T-helper 2 cell treated with Interferon-gamma antibody and Interleukin-4, amounts not matched to agents 5 μg/mL and 100 μg/mL, for 36 hours (primary cell): Measurements from ENCODE around the gene RGS17.

Experiments used
- DNase-seq: peaks from one replicate; pipeline ENCODE4 v3.0.0; 2021; ENCODE audit warnings: low spot score
- H3K27ac Mint-ChIP-seq: one replicate; pipeline ENCODE4 v1.8.0; 2021; ENCODE audit warnings: mild to moderate bottlenecking, mixed read lengths
- H3K27me3 Mint-ChIP-seq: one replicate; pipeline ENCODE4 v1.8.0; 2021; ENCODE audit warnings: low read depth, mixed read lengths
- H3K36me3 Mint-ChIP-seq: one replicate; pipeline ENCODE4 v1.8.0; 2021; ENCODE audit warnings: low read depth, mixed read lengths
- H3K4me1 Mint-ChIP-seq: one replicate; pipeline ENCODE4 v1.8.0; 2021; ENCODE audit warnings: low read depth, mixed read lengths
- H3K4me3 Mint-ChIP-seq: one replicate; pipeline ENCODE4 v1.8.0; 2022; ENCODE audit warnings: mild to moderate bottlenecking, moderate library complexity, mixed read lengths
- H3K9me3 Mint-ChIP-seq: one replicate; pipeline ENCODE4 v1.8.0; 2021; ENCODE audit warnings: mixed read lengths

RGS17 gene

DNA sequence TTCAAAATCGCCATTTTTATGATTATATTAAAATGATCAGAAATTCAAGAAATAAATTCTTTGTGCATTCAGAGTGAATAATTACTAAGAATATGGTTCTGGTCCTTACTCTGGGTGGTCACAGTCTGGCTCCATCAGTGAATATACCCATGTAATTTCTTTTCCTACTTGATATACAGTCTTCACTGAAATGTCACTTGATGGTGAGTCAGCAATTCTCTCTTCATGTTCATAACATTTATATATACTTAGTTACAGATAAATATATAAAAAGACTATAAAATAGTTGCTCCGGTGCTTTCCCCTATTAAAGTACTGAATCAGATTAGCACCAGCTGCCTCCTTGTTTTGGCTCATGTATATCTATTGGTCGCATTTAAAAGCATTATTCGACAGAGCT, 72.2 kb downstream of the RGS17 start:
- no peaks in the 10 kb centered on the region for H3K36me3 Mint-ChIP-seq
- no peaks in the 10 kb centered on the region for H3K27me3 Mint-ChIP-seq
- no peak overlapping the region for H3K4me3 Mint-ChIP-seq
- H3K4me1 Mint-ChIP-seq, result no peaks in the 10 kb centered on the region
- no peak for DNase-seq
- H3K9me3 Mint-ChIP-seq, result no peaks in the 10 kb centered on the region
- H3K27ac Mint-ChIP-seq, result no peak overlapping the region

DNA sequence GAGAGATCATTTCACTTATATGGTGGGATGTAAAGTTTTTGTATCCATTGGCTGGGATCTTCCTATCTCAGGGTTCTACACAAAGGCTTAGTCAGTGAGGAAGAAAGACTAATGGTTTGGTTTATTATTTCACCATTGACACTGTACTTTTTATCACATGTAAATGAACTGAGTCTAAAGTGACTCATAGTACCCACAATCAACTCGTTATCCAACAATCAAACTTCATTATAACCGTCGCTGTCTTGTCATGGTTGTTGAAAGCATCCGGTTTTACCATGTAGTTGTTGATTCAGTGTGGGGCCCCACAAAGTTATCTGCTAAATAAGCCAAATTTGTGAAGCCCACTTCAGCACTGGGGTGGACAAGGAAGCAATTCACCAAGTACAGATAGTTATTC, 72.8 kb downstream of the RGS17 start:
- no peak overlapping the region for H3K4me3 Mint-ChIP-seq
- no peaks in the 10 kb centered on the region for H3K36me3 Mint-ChIP-seq
- no peaks in the 10 kb centered on the region for H3K9me3 Mint-ChIP-seq
- no peak overlapping the region for H3K27ac Mint-ChIP-seq
- H3K27me3 Mint-ChIP-seq, result no peaks in the 10 kb centered on the region
- no peaks in the 10 kb centered on the region for H3K4me1 Mint-ChIP-seq
- DNase-seq, result no peak

DNA sequence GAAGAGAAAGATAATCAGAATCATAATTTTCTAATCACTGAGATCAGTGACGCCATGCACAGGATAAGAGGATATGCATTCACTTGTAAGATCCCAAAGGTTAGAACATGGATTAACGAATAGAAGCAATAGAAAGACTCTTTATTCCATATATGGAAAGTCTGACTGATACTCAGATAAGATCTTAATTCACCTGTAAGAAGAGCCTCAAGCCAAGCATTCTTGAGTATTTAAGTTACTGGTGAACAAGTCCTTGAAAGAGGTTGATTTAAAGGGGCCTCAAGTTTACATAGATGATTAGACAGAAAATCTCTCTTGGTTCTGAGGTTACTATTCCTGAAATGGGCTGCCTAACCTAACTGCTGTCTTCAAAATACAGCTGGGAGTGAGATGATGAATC, 74.8 kb downstream of the RGS17 start:
- no peak overlapping the region for H3K4me3 Mint-ChIP-seq
- no peak for DNase-seq
- H3K9me3 Mint-ChIP-seq, result no peaks in the 10 kb centered on the region
- no peaks in the 10 kb centered on the region for H3K36me3 Mint-ChIP-seq
- no peaks in the 10 kb centered on the region for H3K4me1 Mint-ChIP-seq
- H3K27me3 Mint-ChIP-seq, result peaks cover 4% of the 10 kb centered on the region
- H3K27ac Mint-ChIP-seq, result no peak overlapping the region

DNA sequence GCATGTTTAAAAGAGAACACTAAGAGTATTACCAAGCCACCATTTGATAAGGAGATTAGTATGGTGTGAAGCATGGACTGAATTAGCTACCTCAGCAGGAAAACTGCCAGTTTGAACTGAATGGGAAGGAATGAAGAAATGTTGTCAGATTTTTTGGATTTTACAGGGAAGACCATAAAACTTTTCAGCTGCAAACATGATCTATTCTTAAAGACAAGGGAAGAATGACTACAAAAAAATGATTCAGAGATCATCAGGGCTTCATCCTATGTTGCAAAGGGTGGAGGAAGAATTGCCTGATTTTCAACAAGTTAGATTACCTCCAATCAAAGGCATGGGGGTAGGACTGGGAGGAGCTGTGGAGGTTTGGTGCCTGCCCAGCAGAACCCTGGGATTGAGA, 79.3 kb downstream of the RGS17 start:
- Mint-ChIP-seq H3K27me3 (peaks cover 4% of the 10 kb centered on the region), H3K27ac (no peak overlapping the region)
- DNase-seq, result no peak

DNA sequence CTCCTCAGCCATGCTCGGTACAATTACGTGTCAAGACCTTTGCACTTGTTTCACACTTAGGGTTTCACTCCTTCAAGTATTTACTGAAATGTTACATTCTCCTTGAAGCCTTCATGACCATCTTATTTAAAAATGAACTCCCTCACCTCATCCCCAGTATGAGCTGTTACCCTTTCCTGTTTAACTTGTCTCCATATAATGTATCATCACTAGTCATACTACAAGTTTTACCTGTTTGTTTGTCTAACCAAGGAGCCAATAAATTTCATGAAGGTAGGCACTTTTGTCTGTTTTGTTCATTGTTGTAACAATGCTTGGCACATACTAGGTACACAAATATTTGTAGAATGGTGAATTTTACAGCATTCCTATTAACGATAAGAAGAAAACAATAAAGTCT, 82.5 kb downstream of the RGS17 start:
- Mint-ChIP-seq H3K4me3 (no peak overlapping the region), H3K4me1 (no peaks in the 10 kb centered on the region), H3K27ac (no peak overlapping the region), H3K27me3 (peaks cover 4% of the 10 kb centered on the region), H3K36me3 (no peaks in the 10 kb centered on the region), H3K9me3 (no peaks in the 10 kb centered on the region)
- no peak for DNase-seq

More for the DNA sequence above, 79.3 kb downstream of the RGS17 start:
- no peaks in the 10 kb centered on the region for H3K9me3 Mint-ChIP-seq
- no peaks in the 10 kb centered on the region for H3K36me3 Mint-ChIP-seq
- H3K4me1 Mint-ChIP-seq, result no peaks in the 10 kb centered on the region
- H3K4me3 Mint-ChIP-seq, result no peak overlapping the region

DNA sequence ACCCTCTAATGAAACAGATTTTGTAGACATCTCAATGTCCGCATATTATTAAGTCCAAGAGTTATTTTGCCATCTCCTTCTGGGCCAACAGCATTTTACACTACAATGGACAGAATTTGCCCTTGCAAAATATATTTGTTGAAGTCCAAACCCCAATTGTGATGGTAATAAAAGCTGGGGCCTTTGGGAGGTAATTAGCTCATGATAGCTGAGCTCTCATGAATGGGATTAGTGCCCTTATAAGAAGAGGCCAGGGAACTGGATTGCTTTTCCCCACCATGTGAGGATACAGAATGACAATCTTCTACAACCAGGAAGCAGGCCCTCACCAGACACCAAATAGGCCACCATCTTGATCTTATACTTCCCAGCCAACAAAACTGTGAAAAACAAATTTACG, 83.7 kb downstream of the RGS17 start:
- Mint-ChIP-seq H3K27ac (no peak overlapping the region), H3K27me3 (peaks cover 4% of the 10 kb centered on the region), H3K4me3 (no peak overlapping the region), H3K36me3 (no peaks in the 10 kb centered on the region), H3K4me1 (no peaks in the 10 kb centered on the region), H3K9me3 (no peaks in the 10 kb centered on the region)
- no peak for DNase-seq

DNA sequence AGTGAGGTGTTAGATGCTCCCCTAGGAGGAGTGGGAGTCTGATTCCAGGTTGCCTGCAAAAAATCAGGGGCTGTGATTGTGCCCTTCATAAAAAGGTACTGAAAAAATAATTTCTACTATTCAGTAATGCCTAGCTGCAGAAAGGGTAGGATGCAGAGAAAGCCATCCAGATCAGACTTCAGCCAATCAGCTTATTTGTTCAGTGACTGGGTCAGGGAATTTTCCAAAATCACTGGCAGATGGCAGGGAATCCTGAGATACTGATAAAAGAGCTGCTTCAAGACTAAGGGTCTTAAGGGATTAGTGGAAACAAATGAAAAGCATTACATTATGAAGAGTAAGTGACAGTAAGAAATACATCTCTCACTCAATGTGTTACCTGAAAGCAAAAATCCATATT, 85.8 kb downstream of the RGS17 start:
- no peaks in the 10 kb centered on the region for H3K36me3 Mint-ChIP-seq
- DNase-seq, result no peak
- H3K4me3 Mint-ChIP-seq, result no peak overlapping the region
- no peak overlapping the region for H3K27ac Mint-ChIP-seq
- H3K9me3 Mint-ChIP-seq, result no peaks in the 10 kb centered on the region
- no peaks in the 10 kb centered on the region for H3K4me1 Mint-ChIP-seq
- H3K27me3 Mint-ChIP-seq, result no peaks in the 10 kb centered on the region

DNA sequence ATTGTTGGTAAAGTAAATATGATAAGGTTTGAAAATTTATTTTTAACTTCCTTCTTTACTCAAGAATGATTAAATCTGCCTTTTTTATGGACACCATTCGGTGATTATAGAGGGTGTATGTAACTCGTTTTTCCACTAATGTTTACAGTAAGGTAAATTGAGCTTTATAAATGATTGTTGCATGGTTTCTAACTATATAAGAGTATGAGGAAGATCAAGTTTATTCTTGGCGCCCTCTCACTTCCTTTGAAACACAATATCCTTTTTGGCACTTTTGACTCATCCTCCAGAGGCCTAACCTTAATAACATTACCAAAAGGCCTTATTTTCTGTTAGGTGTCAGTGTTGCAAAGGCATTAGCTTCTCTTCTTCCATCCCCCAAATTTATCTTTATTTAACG, 86.8 kb downstream of the RGS17 start:
- no peaks in the 10 kb centered on the region for H3K36me3 Mint-ChIP-seq
- no peak for DNase-seq
- H3K4me1 Mint-ChIP-seq, result no peaks in the 10 kb centered on the region
- no peak overlapping the region for H3K27ac Mint-ChIP-seq
- H3K9me3 Mint-ChIP-seq, result no peaks in the 10 kb centered on the region
- no peak overlapping the region for H3K4me3 Mint-ChIP-seq
- no peaks in the 10 kb centered on the region for H3K27me3 Mint-ChIP-seq

DNA sequence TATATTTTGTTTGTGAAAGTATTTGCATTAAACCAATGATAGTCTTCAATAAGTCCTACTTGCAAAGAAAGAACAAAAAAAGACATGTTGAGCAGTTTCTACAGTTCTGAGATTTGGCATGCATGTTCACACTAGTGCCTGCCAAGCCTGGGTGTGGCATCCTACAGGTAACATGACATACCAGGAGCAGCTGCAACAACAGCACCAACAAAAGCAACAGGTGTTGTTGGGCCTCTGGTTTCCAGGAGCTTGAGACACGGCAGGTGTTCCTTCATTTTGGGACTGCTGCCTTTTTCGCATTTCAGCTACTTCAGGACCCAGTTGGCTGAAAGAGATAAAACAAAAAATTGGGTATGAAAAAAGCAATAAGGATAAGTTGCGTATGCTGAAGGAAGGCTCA, 87.4 kb downstream of the RGS17 start:
- H3K4me1 Mint-ChIP-seq, result no peaks in the 10 kb centered on the region
- no peak overlapping the region for H3K4me3 Mint-ChIP-seq
- no peaks in the 10 kb centered on the region for H3K9me3 Mint-ChIP-seq
- no peaks in the 10 kb centered on the region for H3K27me3 Mint-ChIP-seq
- H3K36me3 Mint-ChIP-seq, result no peaks in the 10 kb centered on the region
- H3K27ac Mint-ChIP-seq, result no peak overlapping the region
- no peak for DNase-seq

DNA sequence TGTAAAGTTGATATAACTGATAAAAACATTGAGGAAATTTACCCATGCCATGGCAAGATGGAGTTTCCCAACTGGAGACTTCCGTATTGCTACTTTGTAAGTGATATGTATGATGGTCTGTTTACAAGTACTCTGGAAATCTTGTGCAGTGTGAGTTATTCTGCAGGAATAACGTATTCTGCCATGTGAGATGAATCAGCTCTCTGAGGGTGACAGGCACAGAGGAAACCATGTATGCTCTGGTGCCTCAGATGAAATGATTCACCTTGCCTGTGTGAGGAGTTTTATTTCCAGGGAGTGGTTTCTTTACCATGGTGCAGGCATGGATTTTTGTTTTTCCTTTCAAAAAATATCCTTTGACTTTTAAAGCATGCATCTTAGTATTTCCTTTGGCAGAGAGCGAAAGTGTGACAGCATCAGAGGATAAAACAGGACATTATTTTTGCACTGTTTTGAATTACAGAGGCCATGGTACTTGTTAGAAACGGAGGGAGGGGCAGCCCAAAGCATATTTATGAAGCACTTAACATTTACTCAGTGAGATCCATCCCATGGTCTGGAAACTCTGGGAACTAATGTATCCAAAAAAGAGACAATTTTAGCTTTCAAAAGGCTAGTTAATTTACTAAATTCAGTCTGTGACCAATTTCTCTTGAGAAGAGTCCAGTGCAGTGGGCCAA, 92.6 kb downstream of the RGS17 start:
- no peaks in the 10 kb centered on the region for H3K36me3 Mint-ChIP-seq
- H3K4me1 Mint-ChIP-seq, result no peaks in the 10 kb centered on the region
- DNase-seq, result no peak
- H3K27me3 Mint-ChIP-seq, result peaks cover 2% of the 10 kb centered on the region
- H3K4me3 Mint-ChIP-seq, result no peak overlapping the region
- H3K27ac Mint-ChIP-seq, result no peak overlapping the region
- H3K9me3 Mint-ChIP-seq, result no peaks in the 10 kb centered on the region

DNA sequence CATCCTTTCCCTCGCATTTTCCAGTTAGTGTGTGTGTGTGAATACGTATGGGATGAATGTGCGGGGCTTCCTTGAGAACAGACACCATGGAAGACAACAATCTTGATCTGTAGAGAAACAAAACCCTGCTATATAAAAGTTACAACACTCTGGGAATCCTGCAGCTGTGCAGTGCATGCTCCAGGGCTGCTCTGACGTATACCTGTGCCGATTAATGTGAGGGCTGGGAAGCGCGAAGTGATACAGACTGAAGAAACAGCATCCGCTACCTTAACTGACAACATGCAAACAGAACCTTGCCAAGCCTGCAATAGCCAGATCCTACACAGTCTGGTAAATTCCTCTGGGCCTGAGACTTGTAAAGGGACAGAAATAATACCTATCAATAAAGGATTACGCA, 96.9 kb downstream of the RGS17 start:
- Mint-ChIP-seq H3K9me3 (no peaks in the 10 kb centered on the region), H3K36me3 (no peaks in the 10 kb centered on the region), H3K4me1 (no peaks in the 10 kb centered on the region), H3K27ac (no peak overlapping the region), H3K4me3 (no peak overlapping the region), H3K27me3 (peaks cover 12% of the 10 kb centered on the region)
- DNase-seq, result no peak

DNA sequence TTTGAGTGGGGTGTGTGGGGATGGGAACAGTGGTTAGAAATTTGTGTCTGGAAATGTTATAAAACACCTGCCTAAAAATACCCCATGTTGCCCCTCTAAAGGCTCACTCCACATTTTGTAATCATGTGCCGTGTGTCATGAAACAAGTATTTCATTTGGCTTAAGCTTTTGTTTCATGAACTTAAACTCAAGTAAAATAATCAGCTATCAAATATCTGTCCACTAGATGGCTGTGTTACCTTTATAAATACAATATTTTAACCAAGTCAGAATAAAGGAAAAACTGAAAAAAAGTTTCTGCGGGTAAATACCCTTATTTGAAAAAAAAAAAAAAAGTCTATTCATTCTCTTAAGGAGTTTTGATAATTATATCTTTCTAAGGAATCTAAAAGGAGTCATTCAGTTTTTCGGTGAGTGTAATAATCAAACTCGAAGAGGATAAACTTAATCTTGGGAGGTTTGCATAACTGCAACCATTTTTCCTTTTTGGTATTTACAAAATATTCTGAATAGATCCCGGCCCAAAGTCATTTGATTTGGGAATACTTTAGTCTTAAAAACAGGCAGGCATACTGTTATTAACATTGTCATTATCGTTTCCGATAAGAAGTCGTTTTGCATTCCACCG, 98.7 kb downstream of the RGS17 start:
- no peaks in the 10 kb centered on the region for H3K36me3 Mint-ChIP-seq
- no peak overlapping the region for H3K4me3 Mint-ChIP-seq
- no peaks in the 10 kb centered on the region for H3K9me3 Mint-ChIP-seq
- peaks cover 17% of the 10 kb centered on the region for H3K27me3 Mint-ChIP-seq
- no peak overlapping the region for H3K27ac Mint-ChIP-seq
- H3K4me1 Mint-ChIP-seq, result no peaks in the 10 kb centered on the region
- DNase-seq, result no peak

DNA sequence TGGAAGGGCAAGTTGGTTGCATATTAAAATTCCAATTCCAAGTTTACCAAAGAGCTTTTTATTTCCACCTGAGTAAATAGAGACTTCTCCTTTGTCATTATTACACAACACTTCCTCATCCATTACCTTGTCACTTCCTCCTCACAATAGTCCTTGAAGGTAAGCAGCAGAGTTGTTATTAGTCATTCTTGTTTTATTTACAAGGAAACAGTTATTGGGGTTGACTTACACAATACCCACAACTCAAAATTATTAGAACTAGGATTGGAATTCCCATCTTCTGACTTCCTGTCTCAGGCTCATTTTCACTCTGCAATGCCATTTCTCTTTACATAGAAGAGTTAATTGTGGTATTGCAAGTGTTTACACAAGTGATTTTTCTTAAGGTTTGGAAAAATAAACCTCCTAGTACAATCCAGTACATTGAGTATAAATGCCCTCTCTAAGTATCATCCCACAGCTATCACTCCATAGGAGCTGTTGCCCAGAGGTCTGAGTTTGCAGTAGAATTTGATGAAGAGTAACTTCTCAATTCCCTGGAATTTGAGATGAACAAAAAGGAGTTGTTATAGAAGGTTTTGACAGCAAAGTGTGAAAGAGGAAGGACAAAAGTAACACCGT, 99.6 kb downstream of the RGS17 start:
- Mint-ChIP-seq H3K27me3 (peaks cover 22% of the 10 kb centered on the region), H3K36me3 (no peaks in the 10 kb centered on the region), H3K4me1 (no peaks in the 10 kb centered on the region), H3K4me3 (no peak overlapping the region), H3K9me3 (no peaks in the 10 kb centered on the region), H3K27ac (no peak overlapping the region)
- no peak for DNase-seq

DNA sequence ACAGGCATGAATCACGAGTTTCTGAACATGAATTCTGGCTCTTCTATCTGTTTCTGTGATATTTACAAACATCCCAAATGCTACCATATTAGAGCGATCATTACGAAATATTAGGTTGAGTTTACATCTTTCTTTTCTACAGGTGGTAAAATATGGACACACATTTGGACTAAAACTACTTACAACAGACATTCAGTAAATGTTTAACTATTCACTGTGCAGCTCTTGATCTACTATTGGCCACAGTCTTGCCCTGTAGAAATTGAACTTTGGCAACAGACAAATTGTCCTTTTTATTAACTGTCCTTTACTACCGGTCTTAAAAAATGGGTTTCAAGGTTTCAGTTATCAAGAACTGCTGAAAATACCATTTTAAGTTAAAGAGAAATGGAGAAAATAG, 102.1 kb downstream of the RGS17 start:
- H3K27me3 Mint-ChIP-seq, result peaks cover 26% of the 10 kb centered on the region
- H3K27ac Mint-ChIP-seq, result no peak overlapping the region
- H3K4me3 Mint-ChIP-seq, result no peak overlapping the region
- no peaks in the 10 kb centered on the region for H3K9me3 Mint-ChIP-seq
- H3K4me1 Mint-ChIP-seq, result peaks cover 1% of the 10 kb centered on the region
- no peak for DNase-seq
- H3K36me3 Mint-ChIP-seq, result no peaks in the 10 kb centered on the region

DNA sequence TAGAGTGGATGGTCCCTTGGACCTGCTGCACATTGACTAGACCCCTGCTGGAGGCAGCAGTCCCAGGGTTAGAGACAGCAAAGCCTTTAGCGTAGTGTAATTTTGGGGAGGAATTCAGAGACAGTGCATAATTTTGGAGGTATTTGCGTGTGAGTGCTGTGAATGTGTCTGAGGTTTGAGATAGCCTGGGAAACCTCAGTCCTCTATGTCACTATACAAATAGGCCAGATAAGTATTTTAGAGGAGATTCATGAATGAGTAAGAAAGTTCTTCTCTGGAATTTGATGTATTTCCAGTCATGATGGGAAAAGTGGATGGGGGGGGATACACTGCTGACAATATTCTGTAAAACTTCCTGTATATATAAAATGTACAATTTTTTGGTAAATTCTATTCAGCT, 102.8 kb downstream of the RGS17 start:
- H3K36me3 Mint-ChIP-seq, result no peaks in the 10 kb centered on the region
- H3K4me3 Mint-ChIP-seq, result no peak overlapping the region
- no peaks in the 10 kb centered on the region for H3K9me3 Mint-ChIP-seq
- no peak for DNase-seq
- H3K27ac Mint-ChIP-seq, result no peak overlapping the region
- H3K27me3 Mint-ChIP-seq, result peaks cover 29% of the 10 kb centered on the region
- peaks cover 1% of the 10 kb centered on the region for H3K4me1 Mint-ChIP-seq
